ENCODE data around the gene KRT3. TPM values are rescaled to one million over a fixed set of nuclear protein-coding genes. Genes with fewer than 3 reads are reported as not detected.
A peak's percentile ranks its signal among the peaks of the same experiment; 100 is the strongest.

KRT3 gene
- total RNA-seq, 1 donor from 2014 or later: not detected

DNA sequence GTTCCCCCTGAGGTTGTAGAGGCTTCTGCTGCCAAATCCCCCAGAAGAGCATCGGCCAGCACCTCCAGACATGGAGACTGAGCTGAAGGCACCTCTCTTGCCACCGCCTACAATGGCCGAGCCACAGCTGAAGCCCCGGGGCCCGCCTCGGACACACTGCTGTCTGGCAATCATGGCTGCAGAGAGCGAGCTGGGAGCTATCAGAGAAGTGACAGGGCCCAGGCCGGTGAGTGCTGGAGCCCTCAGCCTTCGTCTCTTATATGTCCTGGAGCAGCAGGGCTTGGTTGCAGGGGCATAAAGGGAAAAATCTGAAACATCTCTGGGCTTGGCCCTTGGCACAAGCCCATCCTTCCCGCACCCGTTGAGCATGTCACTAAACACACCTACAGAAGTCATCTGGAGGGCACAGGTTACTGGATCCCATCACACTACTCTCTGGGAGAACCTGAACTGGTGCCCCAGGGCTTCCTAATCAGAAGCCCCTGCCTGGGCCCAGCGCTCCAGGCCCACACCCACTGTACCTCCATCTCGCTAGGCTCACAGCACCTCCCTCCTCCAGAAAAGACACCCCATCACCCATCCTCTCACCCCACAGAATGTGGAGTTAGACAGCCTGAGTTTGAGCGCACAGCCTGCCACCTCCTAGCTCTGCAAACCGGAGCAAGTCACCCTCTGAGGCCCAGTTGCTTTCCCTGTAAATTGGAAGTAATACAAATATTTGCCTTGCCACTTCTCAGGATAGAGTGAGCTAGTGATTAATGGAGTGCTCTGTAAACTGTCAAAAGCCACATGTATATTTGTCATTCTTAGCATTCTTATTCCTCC is 18.2 kb upstream of the KRT3 start, which contains the start of gene KRT4:
Gene KRT4, minus strand, starts transcription at position 232 of the 825 bp plus-strand sequence. Its CDS starts 58 bp downstream, at position 174.
- no peak for DNase-seq (ENCODE audit: low read depth)

DNA sequence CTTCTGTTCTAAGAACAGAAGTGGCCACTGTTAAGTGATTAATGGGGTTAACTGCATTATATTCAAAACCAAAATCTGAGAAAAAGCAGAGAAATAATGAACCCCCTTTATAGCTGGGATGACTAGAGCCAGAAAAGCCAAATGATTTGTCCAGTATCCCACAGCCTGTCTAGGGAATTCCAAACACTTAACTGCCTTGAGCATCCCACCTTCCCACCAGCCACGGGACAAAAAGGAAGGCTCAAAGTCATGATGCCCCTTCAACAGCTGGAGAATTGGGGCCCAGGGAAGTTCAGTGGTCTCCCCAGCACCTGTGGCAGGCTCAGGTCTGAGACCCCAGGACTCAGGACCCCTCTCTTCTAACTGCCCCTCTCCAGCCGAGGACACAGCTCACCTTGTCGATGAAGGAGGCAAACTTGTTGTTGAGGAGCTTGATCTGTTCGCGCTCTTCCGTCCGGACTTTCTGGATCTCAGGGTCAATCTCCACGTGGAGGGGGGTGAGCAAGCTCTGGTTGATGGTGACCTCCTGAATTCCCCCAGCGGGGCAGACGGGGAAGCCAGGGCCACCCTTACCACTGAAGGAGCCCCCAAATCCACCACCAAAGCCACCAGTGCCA is 17.4 kb upstream of the KRT3 start:
- DNase-seq (ENCODE audit: low read depth): no peak

DNA sequence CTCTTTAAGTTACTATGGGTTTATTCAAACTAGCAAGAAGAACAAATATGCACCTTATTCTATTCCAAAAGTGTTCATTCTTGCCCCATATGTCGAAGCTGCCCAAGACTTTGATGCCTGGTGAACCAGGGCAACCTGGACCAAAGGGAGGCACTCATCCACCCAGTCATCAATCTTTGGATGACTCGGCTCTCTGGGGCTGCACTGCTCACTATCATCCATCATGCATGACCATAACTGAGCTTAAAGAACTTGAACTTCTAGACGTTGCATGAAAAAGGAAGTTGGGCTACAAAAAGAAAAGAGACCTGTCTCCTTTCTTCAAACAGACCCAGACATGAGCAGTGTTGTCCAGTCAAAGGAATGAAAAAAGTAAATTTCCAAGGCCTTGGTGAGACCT is 16.8 kb upstream of the KRT3 start:
- peak; percentile 13 for DNase-seq (ENCODE audit: low read depth)

DNA sequence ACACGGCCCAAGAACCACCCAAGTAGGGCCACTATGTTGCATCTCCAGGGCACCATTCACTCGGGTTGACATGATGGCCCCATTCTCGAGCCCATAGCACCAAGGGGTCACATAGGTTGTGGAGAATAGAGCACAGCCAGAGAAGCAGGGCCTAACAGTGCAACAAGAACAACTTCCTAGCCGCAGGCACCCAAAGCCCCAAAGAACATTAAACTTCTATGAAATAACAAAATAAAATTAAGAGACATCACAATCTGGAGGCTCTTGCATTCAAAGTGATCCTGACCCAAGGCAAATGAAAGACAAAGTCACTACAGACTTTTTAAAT is 16.1 kb upstream of the KRT3 start:
- no peak for DNase-seq (ENCODE audit: low read depth)

DNA sequence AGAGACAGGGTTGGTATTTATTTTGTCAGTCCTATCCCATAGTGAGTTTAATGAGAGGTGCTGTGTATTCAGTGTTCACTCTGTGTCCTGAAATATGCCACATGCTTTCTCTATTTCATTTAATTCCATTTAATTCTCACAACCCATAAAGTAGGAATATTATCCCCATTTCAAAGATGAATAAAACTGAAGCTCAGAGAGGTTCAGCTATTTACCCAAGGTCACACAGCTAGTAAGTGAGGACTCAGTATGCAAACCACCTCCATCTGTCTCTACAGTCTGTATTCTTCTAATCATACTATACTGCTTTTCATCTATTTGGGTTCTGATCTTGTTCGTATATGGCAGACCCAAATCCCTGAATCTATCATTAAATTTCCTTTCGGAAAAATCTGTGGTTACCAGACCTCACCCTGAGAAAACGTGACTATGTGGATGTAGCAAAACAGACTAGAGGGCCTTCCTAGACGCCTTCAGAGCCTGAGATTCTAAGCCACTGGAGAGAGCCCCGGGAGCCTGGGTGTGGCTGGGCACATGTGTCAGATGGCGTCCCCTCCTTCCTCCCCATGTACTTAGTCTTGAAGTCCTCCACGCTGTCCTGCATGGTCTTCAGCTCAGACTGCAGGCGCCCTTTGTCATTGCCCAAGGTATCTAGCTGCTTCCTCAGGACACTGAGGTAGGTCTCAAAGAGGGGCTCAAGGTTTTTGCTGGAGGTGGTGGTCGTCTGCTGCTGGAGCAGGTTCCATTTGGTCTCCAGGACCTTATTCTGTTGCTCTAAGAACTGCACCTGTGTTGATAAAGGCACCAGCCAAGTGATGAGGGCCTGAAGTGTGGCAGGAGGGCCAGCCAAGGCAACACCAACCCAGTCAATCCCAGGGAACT is 15.5 kb upstream of the KRT3 start:
- DNase-seq (ENCODE audit: low read depth): no peak

DNA sequence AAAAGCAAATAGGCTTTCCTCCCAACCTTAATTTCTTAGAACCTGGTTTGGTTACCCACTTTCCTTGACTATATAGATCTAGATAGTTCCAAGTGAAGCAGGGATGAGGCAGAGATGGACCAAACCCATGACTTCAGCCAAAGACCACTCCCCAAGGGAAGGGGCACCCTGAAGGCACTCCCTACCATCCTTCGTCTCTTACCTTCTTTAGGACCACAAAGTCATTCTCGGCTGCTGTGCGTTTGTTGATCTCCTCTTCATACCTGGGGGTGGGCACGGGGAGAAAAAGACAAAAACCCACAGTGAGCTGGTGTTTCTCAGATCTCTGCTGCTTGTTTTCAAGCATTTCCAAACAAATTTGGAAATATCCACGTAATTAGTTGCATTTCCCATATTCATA is 14.6 kb upstream of the KRT3 start:
- DNase-seq (ENCODE audit: low read depth): no peak

- no peak for DNase-seq (ENCODE audit: low read depth)
These were observed 13.2 kb upstream of the KRT3 start for GRCh38 chr12:52809166-52809565.

DNA sequence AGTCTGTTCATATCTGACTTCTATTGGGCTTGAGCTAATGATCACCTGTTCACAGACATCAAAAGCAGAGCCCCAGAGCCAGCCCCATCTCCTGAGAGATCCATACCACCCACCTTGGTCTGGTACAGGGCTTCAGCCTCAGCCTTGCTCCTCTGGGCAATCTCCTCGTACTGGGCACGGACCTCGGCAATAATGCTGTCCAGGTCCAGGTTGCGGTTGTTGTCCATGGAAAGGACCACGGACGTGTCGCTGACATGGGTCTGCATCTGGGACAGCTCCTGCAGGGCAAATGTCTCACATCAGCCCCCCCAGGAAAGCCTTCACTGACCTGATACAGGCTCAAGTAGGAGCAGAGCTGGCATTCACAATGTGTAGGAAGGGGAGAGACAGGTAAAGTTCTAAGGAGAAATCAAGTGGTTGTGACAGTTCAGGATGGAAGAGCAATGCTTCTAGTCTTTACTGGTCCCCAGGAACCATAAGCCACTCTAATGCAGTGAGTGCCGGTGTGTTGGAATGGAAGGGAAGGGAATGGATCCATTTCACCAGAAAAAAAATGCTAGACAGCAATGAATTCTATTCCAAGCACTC is 12.8 kb upstream of the KRT3 start:
- no peak for DNase-seq (ENCODE audit: low read depth)

- no peak for DNase-seq (ENCODE audit: low read depth)
These were observed 11.9 kb upstream of the KRT3 start for GRCh38 chr12:52807544-52808470.

GRCh38 chr12:52806821-52807543 is 11.1 kb upstream of the KRT3 start:
- DNase-seq (ENCODE audit: low read depth): no peak

- no peak for DNase-seq (ENCODE audit: low read depth)
These were observed 10.4 kb upstream of the KRT3 start for GRCh38 chr12:52806169-52806811.

DNA sequence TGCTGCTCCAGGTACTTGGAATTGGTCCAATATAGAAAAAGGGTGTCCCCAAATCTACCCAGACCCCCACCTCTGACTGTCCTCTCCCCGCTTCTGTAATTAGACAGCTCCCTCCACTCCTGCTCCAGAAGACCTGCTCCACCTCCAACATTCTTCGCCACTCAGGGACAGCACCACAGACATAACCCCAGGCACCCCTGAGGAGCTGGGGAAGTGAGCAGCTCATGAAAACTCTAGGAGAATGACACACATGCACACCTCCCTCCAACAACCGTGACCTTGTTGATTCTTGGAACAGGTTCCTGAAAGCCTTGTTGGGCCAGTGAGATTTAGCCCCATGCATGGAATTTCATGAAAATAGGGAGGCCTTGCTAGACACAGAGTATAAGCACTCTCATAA is 9.8 kb upstream of the KRT3 start:
- DNase-seq (ENCODE audit: low read depth): no peak

DNA sequence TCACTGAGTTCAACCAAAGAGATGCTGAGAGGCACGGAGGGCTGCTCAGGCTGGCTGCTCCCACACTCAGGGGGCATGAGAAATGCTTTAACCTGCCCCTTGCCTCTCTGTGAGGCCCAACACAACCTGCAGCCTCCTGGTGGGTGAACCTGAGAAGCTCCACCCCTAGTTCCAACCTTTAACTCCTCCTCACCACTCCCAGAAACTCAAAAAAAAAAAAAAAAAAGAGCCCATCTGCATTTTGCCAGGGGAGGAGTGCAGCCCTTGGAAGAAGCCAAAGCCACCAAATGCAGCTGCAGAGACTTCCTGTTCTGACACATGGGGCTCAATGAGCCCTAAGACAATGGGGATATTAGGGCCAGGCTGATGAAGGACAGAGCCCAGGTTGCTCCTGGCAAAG is 9.1 kb upstream of the KRT3 start:
- DNase-seq (ENCODE audit: low read depth): no peak

GRCh38 chr12:52802442-52802841 is 6.5 kb upstream of the KRT3 start:
- no peak for DNase-seq (ENCODE audit: low read depth)

GRCh38 chr12:52801773-52802172 is 5.9 kb upstream of the KRT3 start:
- no peak for DNase-seq (ENCODE audit: low read depth)

DNA sequence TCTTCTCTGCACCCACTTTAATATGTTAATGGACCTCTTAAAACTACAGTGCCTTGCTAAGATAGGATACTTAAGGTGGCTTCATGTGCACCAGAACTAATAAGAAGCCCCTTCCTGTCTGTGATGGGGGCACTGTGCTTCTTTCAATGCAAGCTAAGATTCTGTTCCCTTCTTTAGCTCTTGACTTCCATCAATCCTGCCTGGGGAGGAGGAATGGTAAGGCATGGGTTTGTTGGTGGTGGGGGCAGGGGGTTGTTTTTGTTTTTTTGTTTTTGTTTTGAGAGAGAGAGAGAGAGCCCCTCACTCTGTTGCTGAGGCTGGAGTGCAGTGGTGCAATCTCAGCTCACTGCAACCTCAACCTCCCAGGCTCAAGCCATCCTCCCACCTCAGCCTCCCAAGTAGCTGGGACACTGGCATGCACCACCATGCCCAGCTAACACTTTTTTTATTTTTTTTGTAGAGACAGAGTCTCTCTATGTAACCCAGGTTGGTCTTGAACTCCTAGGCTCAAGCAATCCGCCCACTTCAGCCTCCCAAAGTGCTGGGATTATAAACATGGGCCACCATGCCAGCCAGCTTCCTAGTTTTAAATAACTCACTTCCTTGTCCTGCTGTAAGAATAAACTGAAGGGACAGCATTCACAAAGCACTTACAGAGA is 4.5 kb upstream of the KRT3 start:
- no peak for DNase-seq (ENCODE audit: low read depth)

GRCh38 chr12:52799505-52800211 is 3.7 kb upstream of the KRT3 start:
- no peak for DNase-seq (ENCODE audit: low read depth)

GRCh38 chr12:52798671-52799504 is 3.0 kb upstream of the KRT3 start:
- peak; percentile 93 for DNase-seq (ENCODE audit: low read depth)
